Dedifferentiated amniotic fluid mesenchymal stem cell (primary cell): ENCODE measurements around the gene EXTL1.
"Not testable (repeated sequence)": the region's sequence is repeated elsewhere in the genome, so short reads cannot be mapped to it uniquely, and the experiment has no call there.

ENCODE experiments used
- DNase-seq: peaks from one replicate; pipeline ENCODE4 v3.0.0-alpha.2; 2016; ENCODE audit errors: extremely low spot score

Gene EXTL1, protein sequence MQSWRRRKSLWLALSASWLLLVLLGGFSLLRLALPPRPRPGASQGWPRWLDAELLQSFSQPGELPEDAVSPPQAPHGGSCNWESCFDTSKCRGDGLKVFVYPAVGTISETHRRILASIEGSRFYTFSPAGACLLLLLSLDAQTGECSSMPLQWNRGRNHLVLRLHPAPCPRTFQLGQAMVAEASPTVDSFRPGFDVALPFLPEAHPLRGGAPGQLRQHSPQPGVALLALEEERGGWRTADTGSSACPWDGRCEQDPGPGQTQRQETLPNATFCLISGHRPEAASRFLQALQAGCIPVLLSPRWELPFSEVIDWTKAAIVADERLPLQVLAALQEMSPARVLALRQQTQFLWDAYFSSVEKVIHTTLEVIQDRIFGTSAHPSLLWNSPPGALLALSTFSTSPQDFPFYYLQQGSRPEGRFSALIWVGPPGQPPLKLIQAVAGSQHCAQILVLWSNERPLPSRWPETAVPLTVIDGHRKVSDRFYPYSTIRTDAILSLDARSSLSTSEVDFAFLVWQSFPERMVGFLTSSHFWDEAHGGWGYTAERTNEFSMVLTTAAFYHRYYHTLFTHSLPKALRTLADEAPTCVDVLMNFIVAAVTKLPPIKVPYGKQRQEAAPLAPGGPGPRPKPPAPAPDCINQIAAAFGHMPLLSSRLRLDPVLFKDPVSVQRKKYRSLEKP

DNA sequence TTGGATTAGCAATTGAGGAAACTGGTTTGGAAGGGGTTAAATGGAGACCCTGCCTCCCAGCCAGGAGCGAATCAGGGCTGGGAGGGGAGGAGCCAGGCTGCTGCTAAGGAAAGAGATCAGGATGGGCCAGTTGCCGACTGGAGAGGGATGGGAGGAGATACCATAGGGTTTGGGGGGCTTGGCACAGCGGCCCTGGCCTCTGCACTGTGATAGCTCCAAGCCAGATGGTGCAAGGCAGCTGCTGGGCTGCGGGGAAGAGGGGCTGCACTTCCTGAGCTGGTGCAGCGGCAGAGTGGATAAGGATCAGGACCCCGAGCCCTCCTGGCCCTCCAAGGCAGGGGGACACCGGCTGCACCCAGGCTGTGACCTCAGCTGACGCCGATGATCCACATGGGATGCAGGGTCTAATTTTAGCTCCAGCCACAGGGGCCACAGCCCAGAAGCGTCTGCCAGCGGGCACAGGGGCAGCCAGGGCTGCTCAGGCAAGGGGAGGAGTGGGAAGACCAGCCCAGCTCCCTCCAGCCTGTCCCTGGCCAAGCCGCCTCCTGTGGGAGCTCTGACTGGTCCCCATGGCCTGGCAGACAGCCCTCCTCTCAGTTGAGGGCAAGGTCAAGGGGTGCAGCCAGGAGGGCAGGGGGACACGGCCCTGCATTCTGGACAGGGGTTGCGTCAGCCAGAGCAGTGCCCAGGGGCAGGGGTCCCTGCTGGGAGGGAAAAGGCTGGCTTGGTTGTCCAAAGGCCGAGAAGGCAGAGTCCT is at the start of gene EXTL1:
EXTL1 (plus strand) TSS at position 129 of the 757 bp plus-strand sequence. CDS start 872 bp downstream, outside the sequence.
- no peak for DNase-seq

DNA sequence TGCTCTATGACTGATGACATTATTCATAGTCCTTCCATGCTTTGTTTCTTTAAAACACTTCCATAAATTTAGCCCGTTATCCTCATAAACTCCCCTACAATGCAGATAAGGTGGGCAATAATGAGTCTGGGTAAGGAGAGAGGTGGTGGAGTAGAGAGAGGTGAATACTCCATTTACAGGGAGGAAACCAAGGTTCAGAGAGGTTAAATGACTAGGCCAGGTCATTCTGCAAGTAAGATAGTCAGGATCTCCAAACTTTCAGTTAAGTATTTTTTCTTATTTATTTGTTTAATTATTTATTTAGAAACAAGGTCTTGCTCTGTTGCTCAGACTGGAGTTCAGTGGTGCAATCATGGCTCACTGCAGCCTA is 49.8 kb upstream of the EXTL1 start:
- DNase-seq = no peak

DNA sequence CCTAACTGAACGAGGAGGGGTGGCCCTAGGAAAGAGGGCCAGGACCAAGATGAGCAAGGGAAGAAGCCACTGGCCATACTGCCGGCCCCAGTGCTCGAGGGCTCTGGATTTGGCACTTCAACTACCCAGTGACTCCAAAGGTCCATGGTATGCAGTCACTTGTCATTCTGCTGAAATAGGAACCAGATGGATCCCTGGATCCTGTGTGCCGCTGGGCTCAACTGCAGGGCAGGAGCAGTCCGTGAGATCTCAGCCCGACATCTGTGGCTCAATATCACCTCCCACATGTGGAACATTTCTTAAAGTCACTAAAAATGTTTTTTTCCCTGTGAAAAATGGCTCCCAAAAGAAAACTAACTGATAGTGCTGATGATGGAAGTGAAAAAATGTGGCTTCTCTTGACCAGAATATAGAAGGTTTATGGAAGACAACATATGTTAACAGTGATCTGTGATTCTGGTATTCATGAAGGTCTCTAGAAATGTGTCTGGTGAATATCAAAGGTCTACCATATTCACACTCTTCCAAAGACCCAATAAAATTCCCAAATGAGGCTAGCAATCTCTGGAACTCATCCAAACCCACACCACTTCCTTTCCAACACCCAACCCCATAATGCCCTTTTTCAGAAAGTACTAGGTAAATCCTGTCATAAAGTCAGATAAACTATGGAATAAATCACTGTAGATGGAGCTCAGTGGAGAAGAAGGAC is 47.8 kb upstream of the EXTL1 start:
- no peak for DNase-seq

DNA sequence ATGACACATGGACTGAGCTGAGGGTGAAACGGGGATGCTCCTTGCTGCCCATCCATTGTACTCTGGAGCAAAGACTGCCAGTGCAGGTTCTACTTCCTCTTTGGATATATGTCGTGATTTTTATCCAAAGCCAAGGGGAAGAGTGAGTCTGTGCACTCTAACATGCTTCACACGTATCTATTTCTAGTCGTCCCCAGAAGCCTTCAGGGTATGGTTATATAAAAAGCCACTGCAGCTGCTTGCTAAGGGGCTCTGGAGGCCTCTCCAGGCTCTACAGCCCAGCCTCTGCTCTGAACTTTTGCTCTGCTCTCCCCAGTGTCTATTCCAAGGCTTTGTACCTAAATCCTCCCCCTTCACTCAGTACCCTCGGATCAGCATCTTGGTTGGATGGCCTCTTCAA is 43.8 kb upstream of the EXTL1 start:
- DNase-seq = no peak

DNA sequence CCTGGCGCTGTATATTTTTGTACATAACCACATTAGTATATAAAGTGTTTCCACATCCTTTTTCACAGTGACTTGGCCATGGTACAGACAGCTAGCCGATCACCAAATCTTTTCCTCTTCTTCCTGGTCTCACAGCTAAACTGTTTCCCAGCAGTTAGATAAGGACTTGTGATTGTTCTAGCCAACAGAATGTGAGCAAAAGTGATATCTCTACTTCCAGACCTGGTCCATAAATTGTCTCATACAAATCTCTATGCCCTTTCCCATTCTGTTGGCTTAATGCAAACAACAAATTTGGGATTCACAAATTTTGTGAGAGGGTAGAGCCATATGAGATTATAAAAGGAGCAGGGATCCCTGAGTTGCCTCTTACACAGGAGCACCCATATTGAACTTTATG is 43.2 kb upstream of the EXTL1 start:
- no peak for DNase-seq

DNA sequence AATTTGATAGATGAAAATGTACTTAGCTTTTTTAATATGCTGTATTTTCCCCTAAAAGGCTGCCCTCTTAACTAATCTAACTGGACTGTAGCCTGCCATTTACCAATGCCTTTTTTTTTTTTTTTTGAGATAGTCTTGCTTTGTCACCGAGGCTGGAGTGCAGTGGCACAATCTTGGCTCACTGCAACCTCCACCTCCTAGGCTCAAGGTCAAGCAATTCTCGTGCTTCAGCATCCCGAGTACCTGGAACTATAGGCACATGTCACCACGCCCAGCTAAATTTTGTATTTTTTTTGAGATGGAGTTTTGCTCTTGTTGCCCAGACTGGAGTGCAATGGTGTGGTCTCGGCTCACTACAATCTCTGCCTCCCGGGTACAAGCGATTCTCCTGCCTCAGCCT is 42.4 kb upstream of the EXTL1 start:
- DNase-seq = no peak

DNA sequence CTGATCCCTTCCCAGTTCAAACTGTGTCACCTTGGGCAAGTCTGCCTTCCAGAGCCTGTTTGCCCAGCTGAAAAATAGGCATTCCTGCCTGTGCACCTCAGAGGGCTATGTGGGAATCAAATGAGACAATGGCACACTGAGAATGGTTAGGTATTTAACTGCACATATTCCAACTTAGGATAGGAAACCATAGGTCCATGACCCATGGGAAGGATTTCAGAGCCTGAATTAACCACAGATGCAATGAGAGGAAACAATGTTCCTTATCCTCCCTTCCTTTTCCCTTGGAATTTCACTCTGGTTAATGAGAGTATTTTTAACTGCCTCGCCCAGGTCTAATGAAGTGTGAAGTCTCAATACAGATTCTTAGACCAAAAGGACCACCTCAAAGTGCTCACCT is 36.4 kb upstream of the EXTL1 start:
- no peak for DNase-seq

DNA sequence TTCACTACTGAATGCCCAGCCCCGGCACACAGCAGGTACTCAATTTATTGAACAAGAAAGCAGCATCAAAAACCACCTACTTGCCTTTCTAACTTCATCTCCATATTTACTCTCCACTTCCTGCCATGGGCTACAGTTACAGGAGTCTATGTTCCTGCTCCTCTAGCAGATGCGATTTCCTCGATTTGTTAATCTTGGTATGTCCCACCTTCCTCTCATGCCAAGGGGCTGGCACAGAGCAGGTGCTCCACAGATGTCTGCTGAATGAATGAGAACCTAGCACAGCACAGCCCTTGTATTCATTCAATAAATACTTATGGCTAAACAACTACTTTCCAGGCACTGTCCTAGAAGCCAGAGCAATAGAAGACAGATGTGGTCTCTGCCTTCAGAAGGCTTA is 35.9 kb upstream of the EXTL1 start:
- DNase-seq = no peak

DNA sequence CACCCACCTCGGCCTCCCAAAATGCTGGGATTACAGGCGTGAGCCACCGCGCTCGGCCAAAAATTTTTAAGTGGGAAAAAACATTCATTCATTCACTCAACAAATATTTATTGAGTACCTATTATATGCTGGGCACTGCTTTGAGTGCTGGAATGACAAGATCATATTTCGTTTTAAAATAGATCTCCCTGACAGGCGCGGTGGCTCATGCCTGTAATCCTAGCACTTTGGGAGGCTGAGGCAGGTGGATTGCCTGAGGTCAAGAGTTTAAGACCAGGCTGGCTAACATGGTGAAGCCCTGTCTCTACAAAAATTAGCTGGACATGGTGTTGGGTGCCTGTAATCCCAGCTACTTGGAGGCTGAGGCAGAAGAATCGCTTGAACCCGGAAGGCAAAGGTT is 34.8 kb upstream of the EXTL1 start:
- DNase-seq = not testable (repeated sequence)

DNA sequence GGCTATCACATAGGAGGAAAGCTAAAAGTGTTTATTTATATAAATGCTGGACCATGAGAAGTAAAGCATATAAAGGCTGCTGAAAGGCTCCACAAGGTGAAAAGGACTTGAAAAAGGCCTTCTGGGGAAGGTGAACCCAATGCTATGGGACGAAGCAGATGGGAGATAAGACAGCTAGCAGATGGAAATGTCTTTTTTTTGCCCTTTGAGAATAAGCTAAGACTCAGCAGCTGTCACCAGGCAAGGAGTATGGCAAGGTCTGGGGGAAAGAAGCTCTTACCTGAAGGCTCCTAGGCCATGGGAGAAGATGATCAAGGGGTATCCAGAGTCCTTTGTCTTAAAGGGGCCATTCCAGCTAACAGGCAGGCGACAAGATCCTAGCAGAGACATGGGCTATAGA is 33.6 kb upstream of the EXTL1 start:
- DNase-seq = no peak

DNA sequence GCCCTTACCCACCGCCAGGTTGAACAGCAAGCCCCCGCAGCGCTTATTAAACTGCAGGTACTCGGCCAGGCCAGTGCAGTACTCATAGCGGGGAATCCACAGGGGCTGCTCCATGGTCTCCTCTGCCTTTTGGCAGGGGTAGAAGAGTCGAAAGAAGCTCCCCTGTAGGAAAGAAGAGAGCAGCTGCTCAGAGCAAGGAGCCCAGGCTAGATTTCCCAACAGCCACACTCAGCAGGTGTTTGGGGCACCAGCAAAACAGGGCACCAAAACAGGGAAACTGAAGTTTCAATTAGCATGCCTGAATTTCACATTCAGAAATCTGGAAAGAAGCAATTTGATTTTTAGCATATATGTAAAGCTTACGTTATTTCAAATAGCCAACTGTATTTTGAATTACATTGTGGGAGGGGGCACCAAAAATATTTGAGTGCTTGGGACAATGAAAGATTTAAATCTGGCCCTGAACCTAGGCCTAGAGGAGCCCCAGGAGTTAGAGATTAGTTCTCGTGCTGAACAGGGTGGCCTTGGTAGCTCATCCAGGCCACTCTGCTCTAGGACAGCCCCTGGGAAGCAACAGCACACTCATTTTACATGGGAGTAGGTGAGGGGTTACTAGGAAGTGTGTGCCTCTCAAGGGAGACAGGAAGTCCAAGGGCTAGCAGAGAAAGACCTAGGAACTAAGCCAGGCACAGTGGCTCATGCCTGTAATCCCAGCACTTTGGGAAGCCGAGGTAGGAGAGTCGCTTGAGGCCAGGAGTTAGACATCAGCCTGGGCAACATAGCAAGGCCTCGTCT is 31.9 kb upstream of the EXTL1 start:
- no peak for DNase-seq

DNA sequence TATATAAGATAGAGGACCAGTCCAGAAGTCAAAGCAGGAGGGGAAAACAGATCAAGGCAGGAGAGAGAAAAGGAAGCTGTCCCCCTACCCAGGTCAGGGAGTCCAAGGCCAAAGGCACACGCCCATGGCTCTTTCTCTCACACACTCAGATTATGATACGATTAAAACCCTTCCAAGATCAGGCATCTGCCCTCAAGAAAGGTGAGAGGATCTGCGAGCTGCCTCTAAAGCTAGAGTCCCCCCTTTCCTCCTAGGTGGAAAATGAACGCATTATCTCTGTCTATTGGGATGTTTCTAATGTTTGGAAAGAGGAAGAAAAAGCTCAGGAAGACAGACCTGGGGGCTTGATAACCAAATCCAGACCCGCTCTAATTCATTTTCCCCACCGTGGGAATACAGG is 31.3 kb upstream of the EXTL1 start:
- no peak for DNase-seq

DNA sequence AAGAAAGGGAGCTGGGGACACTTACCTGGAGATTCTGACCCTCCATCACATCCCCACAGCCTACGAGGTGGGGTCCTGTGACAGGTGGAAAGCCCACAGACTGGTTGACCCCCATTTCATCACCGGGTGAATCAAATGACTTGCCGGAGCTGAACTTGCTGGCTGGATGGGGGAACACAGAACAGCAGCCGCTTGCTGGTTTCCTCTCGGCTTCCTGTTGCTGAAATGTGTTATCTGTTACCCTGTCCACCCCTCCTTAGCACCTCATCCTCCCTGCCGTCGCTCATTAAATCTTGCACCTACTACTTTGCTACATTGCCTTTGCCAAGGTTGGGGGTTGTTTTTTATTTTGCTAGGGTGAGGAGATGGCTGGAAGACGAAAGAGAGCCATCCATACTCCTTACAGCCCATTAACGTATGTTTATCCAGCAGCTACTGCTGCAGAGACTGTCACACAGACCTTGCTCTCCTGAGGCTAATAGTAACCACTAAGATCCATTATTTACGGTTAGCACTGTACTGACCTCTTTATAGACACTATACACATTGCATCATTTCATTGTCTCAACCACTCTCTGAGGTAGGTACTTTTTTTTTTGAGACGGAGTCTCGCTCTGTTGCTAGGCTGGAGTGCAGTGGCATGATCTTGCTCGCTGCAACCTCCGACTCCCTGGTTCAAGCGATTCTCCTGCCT is 30.7 kb upstream of the EXTL1 start:
- no peak for DNase-seq

DNA sequence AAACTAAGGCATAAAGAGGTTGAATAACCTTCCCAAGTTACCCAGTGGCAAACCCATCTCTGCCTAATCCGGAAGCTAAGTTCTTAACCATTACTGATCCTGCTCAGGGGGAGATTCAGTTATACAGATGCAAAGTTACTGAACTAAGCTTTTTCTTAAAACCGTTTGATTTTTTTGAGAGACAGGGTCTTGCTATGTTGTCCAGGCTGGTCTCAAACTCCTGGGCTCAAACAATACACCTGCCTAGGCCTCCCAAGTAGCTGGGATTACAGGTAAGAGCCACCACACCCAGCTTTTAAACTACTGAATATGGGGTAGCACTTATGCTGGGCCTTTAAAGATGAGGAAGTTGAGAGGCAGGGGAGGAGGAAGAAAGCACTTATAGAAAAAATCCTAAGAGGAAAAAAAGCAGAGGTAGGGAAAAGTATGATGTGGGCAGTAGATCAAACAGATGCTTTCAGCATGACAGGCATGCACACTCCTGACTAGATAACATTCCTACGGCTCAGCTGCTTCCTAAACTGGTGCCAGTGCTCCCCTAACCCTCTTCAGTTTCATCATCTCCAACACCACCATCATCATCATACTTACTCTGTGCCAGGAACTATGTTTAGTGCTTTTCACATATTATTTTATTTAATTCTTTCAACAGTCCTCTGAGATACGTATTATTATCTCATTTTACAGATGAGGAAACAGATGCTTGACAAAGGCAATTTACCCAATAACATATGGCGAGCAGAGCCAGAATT is 29.5 kb upstream of the EXTL1 start:
- no peak for DNase-seq

DNA sequence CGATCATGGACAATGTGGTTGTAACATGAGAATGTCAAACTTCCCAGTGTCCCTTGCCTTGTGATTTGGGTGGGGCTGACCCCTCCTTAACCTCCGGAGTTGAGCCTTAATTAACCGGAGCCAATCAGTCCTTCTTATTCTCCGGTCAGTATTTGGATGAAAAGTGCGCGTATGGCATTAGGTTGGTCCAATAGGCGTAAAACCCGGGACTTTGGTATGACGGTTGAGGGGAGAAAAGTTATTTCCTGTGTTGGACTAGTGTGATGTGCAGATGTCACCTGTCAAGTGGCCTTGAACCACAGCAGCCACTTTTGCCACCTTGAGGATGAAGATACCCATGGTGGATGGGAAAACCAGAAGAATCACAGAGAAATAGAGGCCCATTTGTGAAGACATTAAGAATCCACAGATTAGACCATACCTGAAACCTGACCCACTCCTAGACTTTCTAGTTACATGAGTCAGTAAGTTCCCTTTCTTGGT is 28.8 kb upstream of the EXTL1 start:
- DNase-seq = no peak

DNA sequence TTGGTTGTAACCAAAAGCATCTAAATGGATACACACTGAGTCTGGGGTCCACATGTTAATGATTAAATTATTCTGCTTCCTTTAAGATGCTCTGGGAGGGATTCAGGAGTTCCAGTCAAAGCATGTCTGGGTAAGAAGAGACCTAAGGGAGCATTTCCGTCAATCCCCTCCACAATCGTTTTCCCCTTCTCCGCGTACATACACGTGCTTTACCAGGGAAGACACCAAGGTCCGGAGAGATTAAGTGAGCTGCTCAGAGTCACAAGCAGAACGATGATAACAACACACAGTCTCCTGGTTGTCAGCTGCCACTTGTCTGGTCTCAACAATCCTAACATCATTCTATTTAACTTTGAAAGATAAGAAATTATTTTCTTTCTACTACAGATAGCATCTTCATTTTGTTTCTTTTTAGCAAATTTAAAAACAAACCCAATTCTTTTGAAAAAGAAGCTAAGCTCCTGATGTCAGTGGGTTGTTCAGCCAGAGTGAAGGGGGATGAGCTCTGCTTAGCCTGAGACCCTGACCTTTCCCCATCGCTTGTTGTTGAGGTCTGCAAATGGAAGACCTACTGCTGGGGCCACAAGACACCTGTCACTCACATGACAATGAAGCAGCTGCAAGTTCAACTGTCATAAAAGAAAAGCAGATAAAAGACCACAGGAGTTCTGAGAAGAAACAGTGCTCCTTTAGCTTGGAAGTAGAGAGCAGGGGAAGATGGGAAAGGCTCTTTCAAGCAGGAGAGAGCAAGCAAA is 28.2 kb upstream of the EXTL1 start:
- no peak for DNase-seq

DNA sequence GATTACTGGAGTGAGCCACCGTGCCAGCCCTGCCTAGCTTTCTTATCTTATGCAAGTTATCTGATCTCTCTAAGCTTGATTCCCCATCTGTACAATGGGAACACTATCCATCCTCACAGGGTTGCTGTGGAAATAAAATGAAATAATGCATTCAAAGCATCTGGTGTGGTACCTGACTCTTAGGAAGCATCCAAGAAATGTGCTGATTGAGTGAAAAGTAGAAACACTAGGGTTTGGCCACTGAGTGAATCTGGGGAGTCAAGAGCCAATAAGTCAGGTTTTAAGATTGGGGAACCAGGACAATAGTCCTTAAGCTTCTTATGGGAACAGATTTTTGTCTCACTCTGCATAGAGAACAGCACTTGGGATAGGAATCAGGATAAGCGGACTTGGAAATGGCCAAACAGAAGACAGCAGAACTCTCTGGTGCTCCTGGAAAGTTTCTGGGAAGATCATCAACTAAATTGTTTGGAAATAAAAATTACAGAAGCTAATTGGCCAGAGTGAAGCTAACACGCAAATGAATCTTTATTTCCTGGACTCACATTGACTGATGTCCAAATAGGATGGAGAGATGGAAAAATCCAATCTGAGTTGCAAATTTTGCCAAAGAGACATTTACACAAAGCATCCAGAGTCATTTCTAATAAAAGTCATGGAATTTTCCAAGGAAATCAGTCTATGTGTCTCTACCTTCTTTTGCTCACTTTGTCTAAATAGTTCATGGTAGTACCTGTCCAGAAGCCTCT is 27.0 kb upstream of the EXTL1 start:
- no peak for DNase-seq
